HG02763 (cell line): ENCODE data around the gene SNX12.
A peak's percentile ranks its signal among the peaks of the same experiment; 100 is the strongest.

Experiments
- ATAC-seq: cut with Tn5 transposase; IDR thresholded peaks from one replicate; pipeline ENCODE4 v1.9.1; 2021; ENCODE audit warnings: mild to moderate bottlenecking, moderate library complexity; ENCODE audit not compliant: unreplicated experiment

SNX12 gene

GRCh38 chrX:71068044-71068918 is at the start of gene SNX12:
SNX12 (minus strand) TSS chrX:71068334; CDS start chrX:71068306, 28 bp downstream.
- peak; percentile 92 for ATAC-seq

- no peak for ATAC-seq
These were observed 49.2 kb upstream of the SNX12 start for GRCh38 chrX:71117358-71117757.

GRCh38 chrX:71111921-71112431 is 43.8 kb upstream of the SNX12 start:
- ATAC-seq = peak; percentile 12

GRCh38 chrX:71111141-71111843 is 43.2 kb upstream of the SNX12 start, which contains the start of gene IL2RG:
IL2RG (minus strand) TSS chrX:71111577; CDS start chrX:71111539, 38 bp downstream.
- ATAC-seq = peak; percentile 87

- no peak for ATAC-seq
These were observed 40.9 kb upstream of the SNX12 start for GRCh38 chrX:71109051-71109450.

- no peak for ATAC-seq
These were observed 39.7 kb upstream of the SNX12 start for GRCh38 chrX:71107762-71108360.

- ATAC-seq = no peak
These were observed 39.1 kb upstream of the SNX12 start for GRCh38 chrX:71107245-71107644.

GRCh38 chrX:71106427-71106826 is 38.3 kb upstream of the SNX12 start, which contains the start of gene CXorf65:
CXorf65 (minus strand) TSS chrX:71106740; CDS start chrX:71106556, 184 bp downstream.
- no peak for ATAC-seq

- ATAC-seq = no peak
These were observed 37.5 kb upstream of the SNX12 start for GRCh38 chrX:71105628-71106027.

- no peak for ATAC-seq
These were observed 35.2 kb upstream of the SNX12 start for GRCh38 chrX:71103110-71103983.

GRCh38 chrX:71102292-71102691 is 34.2 kb upstream of the SNX12 start:
- ATAC-seq = no peak

GRCh38 chrX:71100581-71101505 is 32.7 kb upstream of the SNX12 start:
- no peak for ATAC-seq

- no peak for ATAC-seq
These were observed 31.6 kb upstream of the SNX12 start for GRCh38 chrX:71099736-71100135.

- no peak for ATAC-seq
These were observed 30.9 kb upstream of the SNX12 start for GRCh38 chrX:71098951-71099506.

GRCh38 chrX:71098302-71098701 is 30.2 kb upstream of the SNX12 start:
- ATAC-seq = peak; percentile 37

- ATAC-seq = no peak
These were observed 28.6 kb upstream of the SNX12 start for GRCh38 chrX:71096760-71097032.

- ATAC-seq = peak; percentile 16
These were observed 28.0 kb upstream of the SNX12 start for GRCh38 chrX:71095981-71096759.

GRCh38 chrX:71095555-71095980 is 27.4 kb upstream of the SNX12 start, which contains the start of gene FOXO4:
FOXO4 (plus strand) TSS chrX:71095851; CDS start chrX:71096529, 678 bp downstream.
- ATAC-seq = peak; percentile 85
